Right lobe of liver (tissue), 4 donors: Measurements from ENCODE around the gene GPR39.

ENCODE experiments used
- CTCF ChIP-seq, 4 donors: fragments of 200-600 bp in 3 of 4; fragments of 450-650 bp in 1 of 4; IDR thresholded peaks; one replicate each; pipeline versions ENCODE4 v1.5.1 to v1.8.0; 2016 to 2022; ENCODE audit warnings: antibody characterized with exemption in 4 of 4, mild to moderate bottlenecking in 2 of 4
- POLR2A ChIP-seq: fragments of 450-650 bp; IDR thresholded peaks from one replicate; pipeline ENCODE4 v1.6.1; 2017; ENCODE audit warnings: antibody characterized with exemption, mild to moderate bottlenecking
- donor health status: DM: no; HTN: no; CAD: no.
- donor health status: DM: no; HTN: no; CAD: no.
- donor health status: DM: no; HTN: yes; CAD: no.

- TF ChIP-seq CTCF (IDR thresholded peaks at IDR 0.05) (no peak), POLR2A (no peak)
Measured at GRCh38 chr2:132560562-132560961, 144.0 kb downstream of the GPR39 start.
